Measurements from ENCODE around the gene GALNT10. TPM values are rescaled to one million over a fixed set of nuclear protein-coding genes. Genes with fewer than 3 reads are reported as not detected.

The GALNT10 gene
- total RNA-seq, 2 experiments from 2014 or later: 12.9 to 15.2 TPM

DNA sequence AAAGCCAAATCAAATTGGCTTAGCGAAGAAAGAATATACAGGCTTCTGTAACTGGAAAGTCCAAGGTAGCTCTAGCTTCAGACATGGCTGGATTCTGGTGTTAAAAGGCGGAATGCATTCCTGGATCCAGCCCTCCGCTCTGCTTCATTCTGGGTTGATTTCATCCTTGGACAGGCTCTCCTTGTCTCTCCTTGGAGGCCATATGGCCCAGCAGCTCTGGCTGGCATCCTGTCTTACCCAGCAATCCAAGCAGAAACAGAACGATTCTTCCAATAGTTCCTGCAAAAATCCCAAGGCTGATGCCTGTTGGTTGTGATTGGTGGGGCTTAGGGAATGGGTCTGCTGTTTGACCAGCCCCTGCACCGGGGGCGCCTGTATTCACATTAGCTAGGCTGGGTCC lies 218.3 kb downstream of the GALNT10 start:
- Mint-ChIP-seq H3K36me3 (ENCODE audit: low read depth) (peaks cover 5% of the 10 kb centered on the region), H3K4me3 (no peak overlapping the region), H3K27ac (no peak overlapping the region), H3K27me3 (no peaks in the 10 kb centered on the region), H3K4me1 (ENCODE audit: low read depth) (peaks cover 7% of the 10 kb centered on the region), H3K9me3 (no peaks in the 10 kb centered on the region)
- ATAC-seq (no peak), DNase-seq (no peak)
- ChIA-PET CTCF (interaction anchor here (0.9 to 5.9 kb wide), 4 partner anchors 29 to 434 kb away, joined by 3 to 132 read pairs (median 4); no protein-coding TSS in a partner anchor), POLR2A (interaction anchor here (1.1 kb wide), 1 partner anchor 13 kb away, joined by 3 read pairs; no protein-coding TSS in a partner anchor)
- intact Hi-C loops (cut with micrococcal nuclease): loop anchor here (10.0 kb wide), 1 partner anchor 434 kb away; no protein-coding TSS in a partner anchor
- no peak for TF ChIP-seq CTCF (IDR thresholded peaks at IDR 0.05)

DNA sequence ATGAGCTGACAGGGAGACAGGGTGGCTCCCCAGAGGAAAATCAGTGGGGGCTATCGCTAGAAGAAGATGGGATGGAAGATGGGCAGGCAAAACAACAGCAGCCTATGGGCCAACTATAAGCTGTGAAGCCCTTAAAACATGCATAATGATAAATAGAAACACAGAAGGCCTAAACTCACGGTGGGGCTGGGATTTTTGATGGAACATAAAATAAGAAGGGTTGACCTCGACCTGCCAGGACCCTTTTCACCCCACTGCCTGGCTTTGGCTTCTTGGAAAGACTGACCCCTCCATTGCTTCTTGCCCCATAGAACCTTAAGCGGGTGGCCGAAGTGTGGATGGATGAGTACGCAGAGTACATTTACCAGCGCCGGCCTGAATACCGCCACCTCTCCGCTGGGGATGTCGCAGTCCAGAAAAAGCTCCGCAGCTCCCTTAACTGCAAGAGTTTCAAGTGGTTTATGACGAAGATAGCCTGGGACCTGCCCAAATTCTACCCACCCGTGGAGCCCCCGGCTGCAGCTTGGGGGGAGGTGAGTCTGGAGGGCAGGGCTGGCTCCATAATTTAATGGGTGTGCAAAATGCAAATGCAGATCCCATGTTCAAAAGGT lies 218.8 kb downstream of the GALNT10 start:
- no peak for ATAC-seq
- no peaks in the 10 kb centered on the region for H3K9me3 Mint-ChIP-seq
- DNase-seq: no peak
- H3K27me3 Mint-ChIP-seq: no peaks in the 10 kb centered on the region
- H3K4me3 Mint-ChIP-seq: no peak overlapping the region
- intact Hi-C loops (cut with micrococcal nuclease): loop anchor here (10.0 kb wide), 1 partner anchor 435 kb away; no protein-coding TSS in a partner anchor
- H3K27ac Mint-ChIP-seq: no peak overlapping the region
- H3K36me3 Mint-ChIP-seq (ENCODE audit: low read depth): peaks cover 5% of the 10 kb centered on the region
- TF ChIP-seq CTCF (IDR thresholded peaks at IDR 0.05): no peak
- ChIA-PET CTCF (interaction anchor here (0.9 to 1.5 kb wide), 3 partner anchors 28 to 435 kb away, joined by 3 to 4 read pairs (median 3); no protein-coding TSS in a partner anchor), POLR2A (interaction anchor here (1.1 kb wide), 1 partner anchor 13 kb away, joined by 3 read pairs; no protein-coding TSS in a partner anchor)
- peaks cover 7% of the 10 kb centered on the region for H3K4me1 Mint-ChIP-seq (ENCODE audit: low read depth)

DNA sequence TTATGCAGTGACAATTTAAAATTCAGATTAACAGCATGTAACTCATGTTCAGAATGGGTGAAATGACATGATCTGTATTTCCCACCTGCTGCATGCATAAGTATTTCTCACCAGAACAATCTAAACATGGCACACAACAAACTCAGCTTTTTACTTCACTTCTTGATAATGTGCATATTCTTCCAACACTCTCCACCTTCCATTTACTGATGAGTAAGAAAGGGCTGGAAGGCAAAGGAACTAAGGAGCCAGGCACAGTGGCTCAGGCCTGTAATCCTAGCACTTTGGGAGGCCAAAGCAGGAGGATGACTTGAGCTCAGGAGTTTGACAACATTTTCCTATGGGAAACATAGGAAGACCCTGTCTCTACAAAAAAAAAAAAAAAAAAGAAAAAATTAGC lies 219.5 kb downstream of the GALNT10 start:
- CTCF ChIA-PET: interaction anchor here (1.2 to 1.5 kb wide), 2 partner anchors 28 to 338 kb away, joined by 3 to 4 read pairs; no protein-coding TSS in a partner anchor
- Mint-ChIP-seq H3K4me3 (no peak overlapping the region), H3K27me3 (no peaks in the 10 kb centered on the region), H3K4me1 (ENCODE audit: low read depth) (peaks cover 6% of the 10 kb centered on the region), H3K9me3 (no peaks in the 10 kb centered on the region), H3K27ac (no peak overlapping the region), H3K36me3 (ENCODE audit: low read depth) (peaks cover 5% of the 10 kb centered on the region)
- intact Hi-C loops (cut with micrococcal nuclease): no loop called here
- TF ChIP-seq CTCF (IDR thresholded peaks at IDR 0.05): no peak
- DNase-seq: no peak
- no peak for ATAC-seq
- POLR2A ChIA-PET: no interaction called here

DNA sequence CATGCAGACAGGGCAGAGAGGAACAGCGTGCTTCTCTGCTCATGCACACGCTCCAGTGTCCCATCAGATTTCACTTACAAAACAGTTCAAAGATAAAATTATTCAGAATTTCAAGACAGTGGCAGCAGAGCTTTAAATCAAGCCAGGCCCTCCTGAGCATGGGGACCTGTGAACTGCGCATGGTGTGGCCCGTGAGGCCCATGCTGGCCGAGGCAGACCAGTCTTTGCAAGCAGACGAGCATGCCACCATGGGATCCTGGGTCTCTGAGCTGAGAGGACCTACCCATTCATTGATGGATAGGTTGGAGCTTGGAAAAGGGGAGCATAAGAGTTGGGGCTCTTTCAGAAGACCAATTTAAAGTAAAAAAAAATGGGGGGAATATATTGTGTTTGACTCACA lies 220.3 kb downstream of the GALNT10 start:
- no peak for TF ChIP-seq CTCF (IDR thresholded peaks at IDR 0.05)
- peaks cover 5% of the 10 kb centered on the region for H3K36me3 Mint-ChIP-seq (ENCODE audit: low read depth)
- H3K4me1 Mint-ChIP-seq (ENCODE audit: low read depth): no peaks in the 10 kb centered on the region
- no peaks in the 10 kb centered on the region for H3K9me3 Mint-ChIP-seq
- ChIA-PET CTCF (interaction anchor here (0.7 to 1.0 kb wide), 3 partner anchors 42 to 339 kb away, joined by 3 read pairs; no protein-coding TSS in a partner anchor), POLR2A (no interaction called here)
- DNase-seq: no peak
- no peak overlapping the region for H3K4me3 Mint-ChIP-seq
- no peak overlapping the region for H3K27ac Mint-ChIP-seq
- no peaks in the 10 kb centered on the region for H3K27me3 Mint-ChIP-seq
- intact Hi-C loops (cut with micrococcal nuclease): no loop called here
- no peak for ATAC-seq

DNA sequence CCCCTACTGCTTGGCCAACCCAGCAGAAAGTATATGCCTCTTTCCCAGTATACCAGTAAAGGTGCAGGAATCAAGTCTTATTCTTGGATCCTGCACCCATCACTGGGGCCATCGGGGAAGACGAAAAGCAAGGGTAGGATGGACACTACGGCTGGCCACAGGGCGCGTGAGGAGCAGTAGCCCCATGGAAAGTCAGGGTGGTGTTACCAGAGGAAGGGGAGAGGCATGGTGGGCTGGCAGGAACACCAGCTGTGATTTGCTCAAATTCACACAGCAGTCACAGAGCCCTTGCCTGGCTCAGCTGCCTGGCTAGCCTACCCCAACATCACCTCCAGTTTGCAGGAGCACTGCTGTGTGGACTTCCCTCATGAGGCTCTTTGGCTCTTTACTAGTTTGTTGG lies 220.8 kb downstream of the GALNT10 start:
- intact Hi-C loops (cut with micrococcal nuclease): no loop called here
- CTCF ChIA-PET: interaction anchor here (0.7 to 1.0 kb wide), 3 partner anchors 41 to 339 kb away, joined by 3 read pairs; no protein-coding TSS in a partner anchor
- no peaks in the 10 kb centered on the region for H3K9me3 Mint-ChIP-seq
- POLR2A ChIA-PET: no interaction called here
- H3K27me3 Mint-ChIP-seq: no peaks in the 10 kb centered on the region
- H3K27ac Mint-ChIP-seq: no peak overlapping the region
- H3K4me1 Mint-ChIP-seq (ENCODE audit: low read depth): no peaks in the 10 kb centered on the region
- no peak for DNase-seq
- peaks cover 5% of the 10 kb centered on the region for H3K36me3 Mint-ChIP-seq (ENCODE audit: low read depth)
- TF ChIP-seq CTCF (IDR thresholded peaks at IDR 0.05): no peak
- ATAC-seq: no peak
- H3K4me3 Mint-ChIP-seq: no peak overlapping the region

All from activated CD8-positive, alpha-beta T cell treated with anti-CD3 and anti-CD28 coated beads for 36 hours (primary cell).